HG03103 (cell line): ENCODE results near the gene MVK.

ENCODE experiments used
- ATAC-seq: cut with Tn5 transposase; IDR thresholded peaks from one replicate; pipeline ENCODE4 v1.9.1; 2021; ENCODE audit warnings: low read depth; ENCODE audit not compliant: unreplicated experiment

Gene MVK

GRCh38 chr12:109563291-109564284 lies 10.0 kb upstream of the MVK start:
- no peak for ATAC-seq

GRCh38 chr12:109566424-109566823 lies 7.2 kb upstream of the MVK start:
- no peak for ATAC-seq

GRCh38 chr12:109567296-109567695 lies 6.3 kb upstream of the MVK start:
- no peak for ATAC-seq

- ATAC-seq, result no peak
Observed at GRCh38 chr12:109567967-109568366, 5.6 kb upstream of the MVK start.

- no peak for ATAC-seq
Observed at GRCh38 chr12:109568486-109568885, 5.1 kb upstream of the MVK start.

- no peak for ATAC-seq
Observed at GRCh38 chr12:109571773-109572505, 1.7 kb upstream of the MVK start.

GRCh38 chr12:109572506-109572845 lies 1.1 kb upstream of the MVK start:
- ATAC-seq, result no peak

- no peak for ATAC-seq
Observed at GRCh38 chr12:109573914-109574244, 285 bp downstream of the MVK start.

GRCh38 chr12:109575683-109576082 lies 2.1 kb downstream of the MVK start:
- ATAC-seq, result no peak

GRCh38 chr12:109577311-109577710 lies 3.7 kb downstream of the MVK start:
- no peak for ATAC-seq

GRCh38 chr12:109578330-109578927 lies 4.8 kb downstream of the MVK start:
- ATAC-seq, result no peak

- no peak for ATAC-seq
Observed at GRCh38 chr12:109579639-109580038, 6.0 kb downstream of the MVK start.

- no peak for ATAC-seq
Observed at GRCh38 chr12:109580272-109580671, 6.7 kb downstream of the MVK start.

GRCh38 chr12:109580684-109581333 lies 7.2 kb downstream of the MVK start:
- no peak for ATAC-seq

- no peak for ATAC-seq
Observed at GRCh38 chr12:109581334-109581691, 7.7 kb downstream of the MVK start.

- no peak for ATAC-seq
Observed at GRCh38 chr12:109581856-109582255, 8.3 kb downstream of the MVK start.

GRCh38 chr12:109582636-109583035 lies 9.0 kb downstream of the MVK start:
- no peak for ATAC-seq

GRCh38 chr12:109583733-109584132 lies 10.1 kb downstream of the MVK start:
- ATAC-seq, result no peak

- no peak for ATAC-seq
Observed at GRCh38 chr12:109586385-109587296, 13.0 kb downstream of the MVK start.

- no peak for ATAC-seq
Observed at GRCh38 chr12:109587921-109588320, 14.3 kb downstream of the MVK start.
